GM23338 (cell line): ENCODE data around the gene GMNC. TPM values are rescaled to one million over a fixed set of nuclear protein-coding genes. Genes with fewer than 3 reads are reported as not detected.

Experiments
- ATAC-seq: fragments of 200-7000 bp; cut with Tn5 transposase; 3 replicates; pipeline ENCODE4 v1.9.1; 2020
- DNase-seq: peaks from one replicate; pipeline ENCODE4 v3.0.0-alpha.2; 2015; ENCODE audit warnings: low spot score
- H2AFZ ChIP-seq: fragments of 200-600 bp; sonication (generic); 2 replicates; pipeline ENCODE4 v1.8.0; 2016; ENCODE audit warnings: antibody characterized with exemption, mild to moderate bottlenecking, moderate library complexity
- H3F3A ChIP-seq: fragments of 200-600 bp; sonication (generic); replicated peaks from 2 replicates; pipeline ENCODE4 v1.8.0; 2017; ENCODE audit warnings: antibody characterized with exemption, mixed run types, low read depth
- H3K27ac ChIP-seq: fragments of 200-600 bp; sonication (generic); 2 replicates; pipeline ENCODE4 v1.6.1; 2016; ENCODE audit warnings: low read depth
- H3K27me3 ChIP-seq: fragments of 200-600 bp; sonication (generic); 2 replicates; pipeline ENCODE4 v1.8.0; 2016; ENCODE audit warnings: mild to moderate bottlenecking, mixed run types, moderate library complexity; ENCODE audit not compliant: insufficient read depth
- H3K36me3 ChIP-seq: fragments of 200-600 bp; sonication (generic); 2 replicates; pipeline ENCODE4 v1.8.0; 2016; ENCODE audit warnings: mild to moderate bottlenecking; ENCODE audit not compliant: insufficient read depth
- H3K4me1 ChIP-seq: fragments of 200-600 bp; sonication (generic); 2 replicates; pipeline ENCODE4 v1.8.0; 2016; ENCODE audit warnings: mild to moderate bottlenecking, moderate library complexity; ENCODE audit not compliant: insufficient read depth
- H3K4me2 ChIP-seq: fragments of 200-600 bp; sonication (generic); 2 replicates; pipeline ENCODE4 v1.7.1; 2017; ENCODE audit warnings: mixed run types
- H3K4me3 ChIP-seq: fragments of 200-600 bp; sonication (generic); 2 replicates; pipeline ENCODE4 v1.6.1; 2016; ENCODE audit warnings: mixed run types
- H3K79me2 ChIP-seq: fragments of 200-600 bp; sonication (generic); replicated peaks from 2 replicates; pipeline ENCODE4 v1.8.0; 2017; ENCODE audit warnings: mild to moderate bottlenecking; ENCODE audit not compliant: insufficient read depth
- H3K9me2 ChIP-seq: fragments of 200-600 bp; sonication (generic); 2 replicates; pipeline ENCODE4 v1.8.0; 2017; ENCODE audit not compliant: insufficient read depth
- H4K20me1 ChIP-seq: fragments of 200-600 bp; sonication (generic); replicated peaks from 2 replicates; pipeline ENCODE4 v1.8.0; 2017; ENCODE audit warnings: mild to moderate bottlenecking; ENCODE audit not compliant: insufficient read depth
- H3K27ac Mint-ChIP-seq: 2 replicates; pipeline ENCODE4 v1.8.0; 2020; ENCODE audit warnings: inconsistent platforms, mild to moderate bottlenecking, moderate library complexity, mixed read lengths
- H3K27me3 Mint-ChIP-seq: 3 replicates; pipeline ENCODE4 v1.8.0; 2022; ENCODE audit warnings: low read depth, mild to moderate bottlenecking, moderate library complexity, mixed read lengths, inconsistent platforms; ENCODE audit not compliant: insufficient read depth, poor library complexity
- H3K36me3 Mint-ChIP-seq: 3 replicates; pipeline ENCODE4 v1.8.0; 2021; ENCODE audit warnings: low read depth, mild to moderate bottlenecking, inconsistent platforms, moderate library complexity, mixed read lengths
- H3K4me1 Mint-ChIP-seq: 3 replicates; pipeline ENCODE4 v1.8.0; 2020; ENCODE audit warnings: mild to moderate bottlenecking, inconsistent platforms, mixed read lengths
- H3K4me3 Mint-ChIP-seq: 3 replicates; pipeline ENCODE4 v1.8.0; 2021; ENCODE audit warnings: moderate library complexity, mild to moderate bottlenecking, inconsistent platforms, mixed read lengths
- H3K9me3 Mint-ChIP-seq: 3 replicates; pipeline ENCODE4 v1.8.0; 2020; ENCODE audit warnings: moderate library complexity, mild to moderate bottlenecking, inconsistent platforms, mixed read lengths
- CREB1 ChIP-seq: fragments of 250-450 bp; sonication (Bioruptor Pico); IDR thresholded peaks from 2 replicates; pipeline ENCODE4 v1.5.0; 2020; ENCODE audit warnings: low read depth, mild to moderate bottlenecking, moderate library complexity
- EZH2 ChIP-seq: fragments of 200-600 bp; sonication (generic); IDR thresholded peaks from one replicate; pipeline ENCODE4 v1.8.0; 2017; ENCODE audit warnings: antibody characterized with exemption, mild to moderate bottlenecking, low read depth; ENCODE audit not compliant: unreplicated experiment
- EZH2phosphoT487 ChIP-seq: fragments of 200-600 bp; sonication (generic); IDR thresholded peaks from one replicate; pipeline ENCODE4 v1.8.1; 2018; ENCODE audit warnings: antibody characterized with exemption; ENCODE audit not compliant: unreplicated experiment
- JUNB ChIP-seq: IDR thresholded peaks from one replicate; pipeline ENCODE4 v1.6.1; 2016; ENCODE audit warnings: antibody characterized with exemption; ENCODE audit not compliant: unreplicated experiment
- NANOG ChIP-seq: IDR thresholded peaks from 2 replicates; pipeline ENCODE4 v1.6.1; 2016; ENCODE audit warnings: antibody characterized with exemption, borderline replicate concordance
- POLR2AphosphoS5 ChIP-seq: IDR thresholded peaks from 2 replicates; pipeline ENCODE4 v1.6.1; 2016; ENCODE audit warnings: antibody characterized with exemption, low read depth
- STAT1 ChIP-seq: IDR thresholded peaks from one replicate; pipeline ENCODE4 v1.6.1; 2016; ENCODE audit warnings: antibody characterized with exemption; ENCODE audit not compliant: unreplicated experiment
- ZNF114 ChIP-seq: fragments of 250-450 bp; sonication (Bioruptor Pico); IDR thresholded peaks from 2 replicates; pipeline ENCODE4 v1.5.0; 2020; ENCODE audit warnings: mild to moderate bottlenecking, moderate library complexity
- ZNF331 ChIP-seq: fragments of 250-450 bp; sonication (Bioruptor Pico); IDR thresholded peaks from 2 replicates; pipeline ENCODE4 v1.5.0; 2020; ENCODE audit warnings: low read depth, mild to moderate bottlenecking, moderate library complexity
- ZNF462 ChIP-seq: fragments of 250-450 bp; sonication (Bioruptor Pico); IDR thresholded peaks from 2 replicates; pipeline ENCODE4 v1.5.0; 2020; ENCODE audit warnings: mild to moderate bottlenecking, moderate library complexity
- polyA plus RNA-seq: library from polyadenylated mRNA; unstranded; fragments of >200 nt; fragmentation: Nextera tagmentation; extraction: Ambion mirVana; gene quantifications from 2 replicates; pipeline ENCODE4 v1.2.1, GENCODE V29; 2016
- total RNA-seq: library from RNA; depleted of rRNA; stranded (reverse); fragments of >200 nt; shearing (Covaris generic); gene quantifications from 2 replicates; pipeline ENCODE4 v1.2.3, GENCODE V29; 2014
- TF ChIP-seq, protein P1 (sequence below): IDR thresholded peaks from 2 replicates; pipeline ENCODE4 v1.6.1; 2016; ENCODE audit warnings: antibody characterized with exemption
- TF ChIP-seq, protein P2 (sequence below), 2 experiments: fragments of 200-600 bp in 1 of 2; sonication (generic) in 1 of 2; conservative IDR thresholded peaks; 2 replicates each; pipeline versions ENCODE4 v1.5.1 to v1.6.1; 2016 to 2017; ENCODE audit warnings: antibody characterized with exemption in 2 of 2, low read depth in 2 of 2, mild to moderate bottlenecking in 2 of 2, moderate library complexity in 1 of 2
- TF ChIP-seq, protein P3 (sequence below): IDR thresholded peaks from one replicate; pipeline ENCODE4 v1.6.1; 2018; ENCODE audit warnings: antibody characterized with exemption; ENCODE audit not compliant: unreplicated experiment

Gene GMNC
- total and polyA plus RNA-seq, 2 experiments from 2014 or later, result 0.13 to 0.31 TPM

DNA sequence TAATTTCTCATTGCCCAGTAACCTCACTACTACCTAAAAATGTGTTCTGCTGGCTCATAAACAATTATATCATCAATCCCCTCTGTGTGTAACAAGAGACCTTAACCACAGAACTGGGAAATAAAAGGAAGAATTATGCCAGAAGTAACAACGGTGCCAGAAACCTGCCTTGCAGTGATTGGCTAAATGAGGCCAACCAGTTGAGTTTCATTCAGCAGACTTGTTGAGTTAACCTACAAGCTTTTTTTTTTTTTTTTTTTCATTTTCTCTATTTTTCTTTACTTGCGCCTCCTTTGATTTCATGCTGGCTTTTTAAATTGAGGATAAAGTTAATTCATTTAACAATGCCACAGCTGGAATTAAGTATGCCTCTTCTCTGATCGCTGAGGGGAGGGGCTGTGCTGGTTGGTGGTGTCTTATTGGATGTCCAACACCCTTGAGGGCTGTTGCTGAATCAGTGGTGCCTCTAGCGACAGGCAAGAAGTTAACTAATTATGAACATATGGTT is 30.0 kb upstream of the GMNC start (continued):
- no peak for TF ChIP-seq NANOG

- H3K27ac Mint-ChIP-seq, result no peak overlapping the region
- DNase-seq, result no peak
- H4K20me1 ChIP-seq, result no peaks in the 10 kb centered on the region
- TF ChIP-seq NANOG (no peak), STAT1 (no peak), EZH2 (no peak), JUNB (no peak), CREB1 (CRISPR knock-in tag) (no peak), EZH2phosphoT487 (no peak), ZNF331 (CRISPR knock-in tag) (no peak), ZNF462 (CRISPR knock-in tag) (no peak), ZNF114 (CRISPR knock-in tag) (no peak), POLR2AphosphoS5 (no peak)
- TF ChIP-seq, protein P1, sequence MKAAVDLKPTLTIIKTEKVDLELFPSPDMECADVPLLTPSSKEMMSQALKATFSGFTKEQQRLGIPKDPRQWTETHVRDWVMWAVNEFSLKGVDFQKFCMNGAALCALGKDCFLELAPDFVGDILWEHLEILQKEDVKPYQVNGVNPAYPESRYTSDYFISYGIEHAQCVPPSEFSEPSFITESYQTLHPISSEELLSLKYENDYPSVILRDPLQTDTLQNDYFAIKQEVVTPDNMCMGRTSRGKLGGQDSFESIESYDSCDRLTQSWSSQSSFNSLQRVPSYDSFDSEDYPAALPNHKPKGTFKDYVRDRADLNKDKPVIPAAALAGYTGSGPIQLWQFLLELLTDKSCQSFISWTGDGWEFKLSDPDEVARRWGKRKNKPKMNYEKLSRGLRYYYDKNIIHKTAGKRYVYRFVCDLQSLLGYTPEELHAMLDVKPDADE, result no peak
- TF ChIP-seq, protein P2, sequence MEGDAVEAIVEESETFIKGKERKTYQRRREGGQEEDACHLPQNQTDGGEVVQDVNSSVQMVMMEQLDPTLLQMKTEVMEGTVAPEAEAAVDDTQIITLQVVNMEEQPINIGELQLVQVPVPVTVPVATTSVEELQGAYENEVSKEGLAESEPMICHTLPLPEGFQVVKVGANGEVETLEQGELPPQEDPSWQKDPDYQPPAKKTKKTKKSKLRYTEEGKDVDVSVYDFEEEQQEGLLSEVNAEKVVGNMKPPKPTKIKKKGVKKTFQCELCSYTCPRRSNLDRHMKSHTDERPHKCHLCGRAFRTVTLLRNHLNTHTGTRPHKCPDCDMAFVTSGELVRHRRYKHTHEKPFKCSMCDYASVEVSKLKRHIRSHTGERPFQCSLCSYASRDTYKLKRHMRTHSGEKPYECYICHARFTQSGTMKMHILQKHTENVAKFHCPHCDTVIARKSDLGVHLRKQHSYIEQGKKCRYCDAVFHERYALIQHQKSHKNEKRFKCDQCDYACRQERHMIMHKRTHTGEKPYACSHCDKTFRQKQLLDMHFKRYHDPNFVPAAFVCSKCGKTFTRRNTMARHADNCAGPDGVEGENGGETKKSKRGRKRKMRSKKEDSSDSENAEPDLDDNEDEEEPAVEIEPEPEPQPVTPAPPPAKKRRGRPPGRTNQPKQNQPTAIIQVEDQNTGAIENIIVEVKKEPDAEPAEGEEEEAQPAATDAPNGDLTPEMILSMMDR (conservative IDR thresholded peaks at IDR 0.05; ENCODE audit: low read depth in 2 of 2), result no peak
- TF ChIP-seq, protein P3, sequence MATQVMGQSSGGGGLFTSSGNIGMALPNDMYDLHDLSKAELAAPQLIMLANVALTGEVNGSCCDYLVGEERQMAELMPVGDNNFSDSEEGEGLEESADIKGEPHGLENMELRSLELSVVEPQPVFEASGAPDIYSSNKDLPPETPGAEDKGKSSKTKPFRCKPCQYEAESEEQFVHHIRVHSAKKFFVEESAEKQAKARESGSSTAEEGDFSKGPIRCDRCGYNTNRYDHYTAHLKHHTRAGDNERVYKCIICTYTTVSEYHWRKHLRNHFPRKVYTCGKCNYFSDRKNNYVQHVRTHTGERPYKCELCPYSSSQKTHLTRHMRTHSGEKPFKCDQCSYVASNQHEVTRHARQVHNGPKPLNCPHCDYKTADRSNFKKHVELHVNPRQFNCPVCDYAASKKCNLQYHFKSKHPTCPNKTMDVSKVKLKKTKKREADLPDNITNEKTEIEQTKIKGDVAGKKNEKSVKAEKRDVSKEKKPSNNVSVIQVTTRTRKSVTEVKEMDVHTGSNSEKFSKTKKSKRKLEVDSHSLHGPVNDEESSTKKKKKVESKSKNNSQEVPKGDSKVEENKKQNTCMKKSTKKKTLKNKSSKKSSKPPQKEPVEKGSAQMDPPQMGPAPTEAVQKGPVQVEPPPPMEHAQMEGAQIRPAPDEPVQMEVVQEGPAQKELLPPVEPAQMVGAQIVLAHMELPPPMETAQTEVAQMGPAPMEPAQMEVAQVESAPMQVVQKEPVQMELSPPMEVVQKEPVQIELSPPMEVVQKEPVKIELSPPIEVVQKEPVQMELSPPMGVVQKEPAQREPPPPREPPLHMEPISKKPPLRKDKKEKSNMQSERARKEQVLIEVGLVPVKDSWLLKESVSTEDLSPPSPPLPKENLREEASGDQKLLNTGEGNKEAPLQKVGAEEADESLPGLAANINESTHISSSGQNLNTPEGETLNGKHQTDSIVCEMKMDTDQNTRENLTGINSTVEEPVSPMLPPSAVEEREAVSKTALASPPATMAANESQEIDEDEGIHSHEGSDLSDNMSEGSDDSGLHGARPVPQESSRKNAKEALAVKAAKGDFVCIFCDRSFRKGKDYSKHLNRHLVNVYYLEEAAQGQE, result no peak
- H2AFZ ChIP-seq, result no peak overlapping the region
- no peaks in the 10 kb centered on the region for H3F3A ChIP-seq
- no peaks in the 10 kb centered on the region for H3K27me3 Mint-ChIP-seq
- no peaks in the 10 kb centered on the region for H3K4me1 ChIP-seq
- H3K9me2 ChIP-seq, result no peaks in the 10 kb centered on the region
- H3K9me3 Mint-ChIP-seq, result no peaks in the 10 kb centered on the region
- H3K36me3 ChIP-seq, result no peaks in the 10 kb centered on the region
- H3K4me3 Mint-ChIP-seq, result no peak overlapping the region
- no peaks in the 10 kb centered on the region for H3K36me3 Mint-ChIP-seq
- no peak for ATAC-seq
- no peak overlapping the region for H3K4me2 ChIP-seq
- no peak overlapping the region for H3K4me3 ChIP-seq
- H3K27me3 ChIP-seq, result no peaks in the 10 kb centered on the region
- no peaks in the 10 kb centered on the region for H3K79me2 ChIP-seq
- H3K4me1 Mint-ChIP-seq, result no peaks in the 10 kb centered on the region
- no peak overlapping the region for H3K27ac ChIP-seq
Observed at GRCh38 chr3:190886945-190887344, 24.5 kb upstream of the GMNC start.
